GM18868 (cell line): Measurements from ENCODE around the gene JOSD2.
"Not testable (repeated sequence)": the region's sequence is repeated elsewhere in the genome, so short reads cannot be mapped to it uniquely, and the experiment has no call there.

Experiments used
- ATAC-seq: cut with Tn5 transposase; IDR thresholded peaks from one replicate; pipeline ENCODE4 v1.9.1; 2021; ENCODE audit warnings: mild to moderate bottlenecking, moderate library complexity; ENCODE audit not compliant: unreplicated experiment

The JOSD2 gene

DNA sequence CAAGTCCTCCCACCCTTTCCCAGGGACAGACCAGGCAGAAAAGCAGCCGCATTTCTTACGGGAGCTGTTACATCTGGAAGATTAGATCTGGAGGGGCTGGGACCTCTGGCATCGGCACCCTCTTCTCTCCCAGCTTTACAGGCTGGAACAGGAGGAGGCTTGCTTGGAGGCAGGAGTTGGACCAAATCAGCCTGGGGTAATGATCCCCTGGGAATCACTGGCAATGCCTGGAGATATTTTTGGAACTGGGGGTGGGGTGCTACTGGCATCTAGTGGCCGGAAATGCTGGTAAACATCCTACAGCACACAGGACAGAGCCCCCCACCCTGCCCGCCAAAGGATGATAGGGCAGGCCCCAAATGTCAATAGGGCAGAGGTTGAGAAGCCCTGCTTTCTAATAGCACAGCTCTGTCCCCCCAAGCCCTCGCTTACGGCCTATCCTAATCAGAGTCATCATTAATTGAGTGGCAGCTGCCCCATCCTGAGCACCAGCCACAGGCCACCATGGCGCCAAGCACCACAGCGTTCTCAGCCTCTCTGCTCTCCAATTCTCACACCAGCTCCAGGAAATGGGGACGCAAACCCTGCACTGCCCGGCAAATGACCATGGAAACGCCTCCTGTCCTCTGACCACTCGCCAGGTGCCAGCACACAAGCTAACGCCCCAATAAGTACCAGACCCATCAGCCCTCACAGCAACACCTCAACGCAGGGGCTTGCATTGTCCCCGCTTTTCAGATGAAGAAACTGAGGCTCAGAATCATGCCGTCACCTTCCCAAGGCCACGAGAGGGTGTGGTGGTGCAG is 36.6 kb upstream of the JOSD2 start:
- ATAC-seq = no peak

DNA sequence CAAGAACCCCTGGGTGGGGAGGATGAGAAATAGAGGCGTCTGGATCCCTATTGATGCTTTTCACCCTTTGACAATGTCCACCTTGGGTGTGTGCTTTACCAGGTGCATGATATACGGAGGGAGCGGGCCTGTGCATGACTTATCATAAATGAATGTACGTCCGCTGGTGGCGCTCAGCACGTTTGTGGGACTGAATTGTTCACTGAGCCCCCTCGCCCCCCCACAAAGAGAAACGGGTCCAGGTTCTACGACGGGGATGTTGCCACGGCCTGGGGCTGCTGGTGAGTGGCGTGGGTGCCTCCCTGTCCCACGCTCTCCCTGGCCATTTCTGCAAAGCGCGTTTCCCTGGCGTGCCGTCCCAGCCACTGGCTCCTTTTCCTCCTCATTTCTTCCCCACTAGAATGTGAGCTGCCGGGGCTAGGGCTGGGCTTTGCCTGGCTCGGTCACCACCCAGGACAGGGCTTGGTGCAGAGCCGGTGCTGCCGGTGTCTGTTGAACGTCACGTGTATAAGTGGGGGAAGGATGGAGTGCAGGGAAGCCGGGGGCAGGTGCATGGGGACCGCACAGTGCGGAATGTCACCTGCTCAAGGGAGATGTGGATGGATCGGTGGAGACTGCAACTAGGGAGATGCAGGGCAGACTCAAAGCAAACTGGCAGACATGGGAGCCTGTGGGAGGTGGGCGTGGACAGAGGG is 35.7 kb upstream of the JOSD2 start:
- no peak for ATAC-seq

DNA sequence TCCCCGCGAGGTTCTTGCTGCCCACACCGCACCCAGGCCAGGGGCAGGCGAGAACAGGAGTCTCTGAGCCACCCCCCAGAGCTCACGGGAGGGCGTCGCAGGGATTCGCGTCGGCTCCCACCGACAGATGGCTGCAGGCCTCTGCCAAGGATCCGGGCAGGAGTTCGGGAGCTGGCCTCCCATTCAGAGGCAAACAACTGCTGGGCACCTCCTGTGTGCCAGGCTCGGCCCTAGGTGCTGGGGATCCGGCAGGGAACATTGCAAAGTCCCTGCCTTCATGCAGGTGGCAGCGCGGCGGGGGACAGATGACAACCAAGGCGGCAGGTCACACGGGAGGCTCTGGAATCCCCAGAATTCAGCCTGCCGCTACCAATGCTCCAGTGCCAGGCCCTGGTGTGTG is 32.0 kb upstream of the JOSD2 start:
- no peak for ATAC-seq

DNA sequence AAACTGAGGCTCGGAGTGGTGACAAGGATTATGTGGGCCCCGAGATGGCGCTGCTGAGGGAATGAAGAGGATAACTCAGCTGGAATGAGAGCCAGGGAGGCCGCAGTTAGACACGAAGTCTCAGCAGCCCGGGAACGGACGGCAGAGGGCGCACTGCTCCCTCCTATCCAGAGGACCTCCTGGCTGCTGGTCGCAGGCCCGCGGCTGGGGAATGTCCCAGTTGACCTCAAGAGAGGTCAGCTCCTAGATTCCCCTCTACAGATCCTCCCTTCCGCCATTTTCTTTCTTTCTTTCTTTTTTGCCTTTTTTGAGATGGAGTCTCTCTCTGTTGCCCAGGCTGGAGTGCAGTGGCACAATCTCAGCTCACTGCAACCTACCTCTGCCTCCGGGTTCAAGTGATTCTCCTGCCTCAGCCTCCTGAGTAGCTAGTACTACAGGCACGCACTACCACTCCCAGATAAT is 26.8 kb upstream of the JOSD2 start:
- no peak for ATAC-seq

DNA sequence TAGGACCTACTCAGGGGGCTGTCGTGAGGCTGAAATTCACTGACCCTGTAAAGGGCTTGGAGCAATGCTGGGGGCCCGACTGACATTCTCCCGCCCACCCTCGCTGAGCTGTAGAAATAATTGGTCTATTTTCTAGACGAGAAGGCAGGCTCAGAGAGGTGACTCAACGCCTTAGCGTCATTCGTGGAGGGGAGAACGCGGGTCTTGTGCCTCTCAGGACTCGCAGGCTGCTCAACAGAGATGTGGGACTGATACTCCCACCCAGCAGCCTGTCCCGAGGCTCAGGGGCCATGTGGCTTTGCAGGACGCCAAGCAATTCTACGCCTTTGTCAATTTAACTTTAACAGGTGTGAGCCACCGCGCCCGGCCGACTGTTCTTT is 26.3 kb upstream of the JOSD2 start:
- no peak for ATAC-seq

DNA sequence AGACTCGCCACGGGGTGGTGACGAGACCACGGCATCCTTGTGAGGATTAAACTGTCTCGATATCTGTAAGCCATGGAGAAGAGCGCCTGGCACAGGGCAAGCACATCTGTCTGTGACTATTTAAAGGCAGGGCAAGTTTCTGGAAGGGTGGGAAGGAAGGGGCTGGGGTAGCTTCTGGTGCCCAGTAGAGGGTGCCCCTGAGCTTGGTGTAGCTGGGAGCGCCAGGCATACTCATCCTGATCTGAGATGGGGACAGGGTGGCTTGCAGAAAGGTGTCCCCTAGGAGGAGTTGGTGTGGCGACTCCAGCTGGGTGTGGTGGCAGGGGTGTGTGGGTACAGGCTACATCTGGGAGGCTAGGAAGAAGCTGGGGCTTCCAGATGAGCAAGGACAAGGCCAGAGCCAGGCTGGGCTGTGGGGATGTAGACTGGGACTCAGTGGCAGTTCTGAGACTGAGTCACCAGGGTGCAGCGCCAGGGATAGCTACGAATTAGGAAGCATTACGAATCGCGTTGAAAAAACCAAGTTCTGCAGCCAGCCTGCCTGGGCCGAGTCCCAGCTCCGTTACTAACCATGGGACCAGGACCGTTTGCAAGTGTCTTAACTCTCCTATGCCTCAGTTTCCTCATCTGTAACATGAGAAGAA is 25.8 kb upstream of the JOSD2 start:
- no peak for ATAC-seq

DNA sequence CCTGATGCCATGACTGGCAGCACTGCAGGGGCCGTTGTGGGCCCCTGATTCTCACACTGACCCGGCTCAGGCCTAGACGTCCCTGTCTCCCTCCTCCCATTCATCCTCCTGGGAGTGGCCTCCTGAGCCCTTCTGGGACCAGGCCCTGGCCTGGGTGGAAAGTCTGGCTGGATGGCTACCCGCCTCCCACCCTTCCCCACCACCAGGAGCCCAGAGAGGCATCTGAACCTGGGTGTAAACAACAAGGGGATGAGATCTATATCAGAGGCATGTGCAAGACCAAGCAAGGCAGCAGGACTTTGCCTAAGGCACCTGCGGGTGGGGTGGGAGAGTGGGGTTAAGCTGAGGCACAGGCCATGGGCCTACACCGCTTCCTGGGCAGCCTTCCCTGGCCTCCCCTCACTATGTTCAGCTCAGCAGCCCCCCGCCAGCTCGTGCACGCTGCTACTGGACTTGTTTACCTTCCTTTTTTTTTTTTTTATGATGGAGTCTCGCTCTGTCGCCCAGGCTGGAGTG is 24.7 kb upstream of the JOSD2 start:
- ATAC-seq = no peak

DNA sequence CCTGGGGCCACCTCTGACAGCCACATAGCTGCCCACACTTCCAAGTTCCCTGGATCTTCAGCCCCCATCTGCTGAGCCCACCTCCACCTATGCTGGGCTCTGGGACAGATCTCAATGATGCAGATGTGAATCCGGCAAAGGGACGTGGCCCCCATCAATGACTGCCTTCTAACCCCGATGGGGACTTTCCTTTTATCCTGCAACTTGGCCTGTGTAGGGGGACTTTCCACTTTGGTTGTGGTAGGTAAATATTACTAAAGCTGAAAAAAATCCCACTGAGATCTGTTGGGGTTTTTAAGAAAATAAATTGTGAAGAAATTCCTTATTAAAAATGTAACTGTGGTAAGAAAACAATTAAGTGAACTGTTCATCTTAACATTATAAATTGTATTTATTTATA is 23.5 kb upstream of the JOSD2 start:
- ATAC-seq = no peak

DNA sequence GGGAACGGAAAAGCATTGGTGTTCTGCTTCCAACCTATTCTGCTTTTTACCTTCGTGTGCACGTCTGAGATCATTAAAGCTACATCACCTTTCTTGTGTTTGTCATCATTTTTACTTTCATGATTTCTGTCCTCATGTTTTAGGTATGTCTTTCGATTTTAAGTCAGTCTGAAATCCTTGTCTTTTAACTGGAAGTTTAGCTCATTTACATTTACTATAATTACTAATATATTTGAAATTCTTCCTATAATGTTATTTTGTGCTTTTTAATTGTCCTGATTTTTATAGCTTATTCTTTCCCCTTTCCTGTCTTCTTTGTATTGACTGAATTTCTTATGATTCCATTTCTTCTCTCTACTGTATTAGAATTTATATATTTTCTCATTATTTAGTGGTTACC is 22.0 kb upstream of the JOSD2 start:
- no peak for ATAC-seq

DNA sequence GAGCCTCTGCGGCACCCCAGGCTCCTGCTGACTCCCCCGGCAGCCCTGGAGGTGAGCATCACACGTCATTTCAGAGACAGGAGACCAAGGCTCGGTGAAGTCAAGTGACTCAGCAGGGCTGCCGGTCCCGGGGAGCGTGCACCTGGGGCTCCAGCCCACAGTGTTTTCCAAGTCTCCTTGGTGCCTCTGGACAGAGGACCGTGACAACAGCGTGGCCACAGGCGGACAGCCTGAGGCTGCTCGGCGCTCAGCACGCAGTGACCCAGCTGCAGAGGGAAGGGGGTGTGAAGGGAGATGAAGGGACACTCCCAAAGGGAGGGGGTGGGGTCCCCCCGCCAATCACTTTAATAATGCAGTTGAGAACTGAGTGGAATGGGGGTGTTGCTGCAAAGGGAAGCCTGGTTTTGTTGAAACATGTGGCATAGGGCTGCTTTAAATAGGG is 20.2 kb upstream of the JOSD2 start:
- no peak for ATAC-seq

DNA sequence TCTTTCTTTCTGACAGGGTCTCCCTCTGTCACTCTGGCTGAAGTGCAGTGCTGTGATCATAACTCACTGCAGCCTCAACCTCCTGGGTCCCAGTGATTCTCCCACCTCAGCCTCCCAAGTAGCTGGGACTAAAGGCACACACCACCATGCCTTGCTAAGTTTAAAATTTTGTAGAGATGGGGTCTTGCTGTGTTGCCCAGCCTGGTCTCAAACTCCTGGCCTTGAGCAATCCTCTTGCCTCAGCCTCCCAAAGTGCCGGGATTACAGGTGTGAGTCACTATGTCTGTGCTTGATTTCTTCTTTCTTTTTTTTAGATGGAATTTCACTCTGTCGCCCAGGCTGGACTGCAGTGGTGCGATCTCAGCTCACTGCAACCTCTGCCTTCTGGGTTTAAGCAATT is 17.1 kb upstream of the JOSD2 start:
- ATAC-seq = not testable (repeated sequence)

DNA sequence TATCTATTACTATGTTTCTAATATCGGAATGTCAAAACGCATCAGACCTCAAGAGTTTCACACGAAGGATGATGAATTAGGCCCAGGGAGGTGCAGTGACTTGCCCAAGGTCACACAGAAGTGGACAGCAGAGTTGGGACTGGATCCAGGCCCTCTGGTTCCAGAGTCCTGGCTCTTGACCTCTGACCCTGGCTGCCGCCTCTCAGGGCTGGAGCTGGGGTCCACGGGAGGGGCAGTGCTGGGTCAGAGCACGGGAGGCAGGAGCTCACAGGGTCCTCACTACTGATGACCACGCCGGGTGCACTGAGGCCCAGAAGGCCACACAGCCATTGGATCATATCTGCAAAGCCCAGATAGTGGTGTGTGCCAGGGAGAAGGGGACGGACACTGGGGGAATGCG is 11.9 kb upstream of the JOSD2 start:
- ATAC-seq = no peak

DNA sequence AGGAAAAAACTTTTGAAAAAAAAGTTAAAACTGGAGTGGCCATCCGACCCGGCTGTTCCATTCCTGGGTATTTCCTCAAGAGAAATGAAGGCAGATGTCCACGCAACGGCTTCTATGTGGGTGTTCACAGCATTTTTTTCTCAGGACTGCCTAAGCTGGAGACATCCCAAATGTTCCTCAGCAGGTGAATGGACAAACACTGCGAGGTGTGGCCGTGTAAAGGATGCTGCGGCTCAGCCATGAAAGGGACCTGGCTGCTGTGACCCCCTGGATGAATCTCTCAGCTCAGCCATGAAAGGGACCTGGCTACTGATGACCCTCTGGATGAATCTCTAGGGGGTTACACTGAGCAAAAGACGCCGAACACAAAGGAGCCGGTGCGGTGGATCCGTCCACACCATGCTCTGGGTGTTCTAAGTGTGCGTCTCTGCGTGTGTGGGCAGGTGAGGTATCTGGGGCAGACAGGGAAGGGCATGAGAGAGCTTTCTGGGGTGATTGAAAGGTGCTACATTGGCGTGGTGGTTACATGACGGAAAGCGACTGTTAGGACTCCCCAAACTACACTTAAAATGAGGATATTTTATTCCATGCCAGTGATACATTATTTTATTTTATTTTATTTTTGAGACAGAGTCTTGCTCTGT is 10.0 kb upstream of the JOSD2 start:
- ATAC-seq = no peak

DNA sequence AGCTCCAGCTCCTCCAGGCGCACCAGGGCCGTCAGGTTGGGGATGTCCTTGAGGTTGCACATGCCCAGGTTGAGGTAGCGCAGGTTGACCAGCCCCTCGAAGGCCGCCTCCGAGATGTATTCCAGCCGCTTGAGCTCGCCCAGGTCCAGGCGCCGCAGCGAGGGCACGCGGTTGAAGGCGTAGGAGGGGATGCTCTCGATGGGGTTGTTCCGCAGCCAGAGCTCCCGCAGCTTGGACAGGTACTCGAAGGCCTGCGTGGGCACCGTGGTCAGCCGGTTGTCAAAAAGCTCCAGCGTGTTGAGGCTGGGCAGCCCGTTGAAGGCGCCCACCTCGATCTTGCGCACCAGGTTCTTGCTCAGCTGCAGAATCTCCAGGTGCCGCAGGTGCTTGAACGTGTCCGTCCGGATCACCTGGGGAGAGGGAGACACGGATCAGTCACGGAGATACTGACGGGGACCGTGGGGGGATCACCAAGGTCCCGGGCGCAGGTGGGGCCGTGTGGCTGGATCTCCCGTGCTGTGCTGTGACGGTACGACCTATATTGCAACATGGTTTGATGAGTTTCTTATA is 8.1 kb upstream of the JOSD2 start:
- no peak for ATAC-seq

DNA sequence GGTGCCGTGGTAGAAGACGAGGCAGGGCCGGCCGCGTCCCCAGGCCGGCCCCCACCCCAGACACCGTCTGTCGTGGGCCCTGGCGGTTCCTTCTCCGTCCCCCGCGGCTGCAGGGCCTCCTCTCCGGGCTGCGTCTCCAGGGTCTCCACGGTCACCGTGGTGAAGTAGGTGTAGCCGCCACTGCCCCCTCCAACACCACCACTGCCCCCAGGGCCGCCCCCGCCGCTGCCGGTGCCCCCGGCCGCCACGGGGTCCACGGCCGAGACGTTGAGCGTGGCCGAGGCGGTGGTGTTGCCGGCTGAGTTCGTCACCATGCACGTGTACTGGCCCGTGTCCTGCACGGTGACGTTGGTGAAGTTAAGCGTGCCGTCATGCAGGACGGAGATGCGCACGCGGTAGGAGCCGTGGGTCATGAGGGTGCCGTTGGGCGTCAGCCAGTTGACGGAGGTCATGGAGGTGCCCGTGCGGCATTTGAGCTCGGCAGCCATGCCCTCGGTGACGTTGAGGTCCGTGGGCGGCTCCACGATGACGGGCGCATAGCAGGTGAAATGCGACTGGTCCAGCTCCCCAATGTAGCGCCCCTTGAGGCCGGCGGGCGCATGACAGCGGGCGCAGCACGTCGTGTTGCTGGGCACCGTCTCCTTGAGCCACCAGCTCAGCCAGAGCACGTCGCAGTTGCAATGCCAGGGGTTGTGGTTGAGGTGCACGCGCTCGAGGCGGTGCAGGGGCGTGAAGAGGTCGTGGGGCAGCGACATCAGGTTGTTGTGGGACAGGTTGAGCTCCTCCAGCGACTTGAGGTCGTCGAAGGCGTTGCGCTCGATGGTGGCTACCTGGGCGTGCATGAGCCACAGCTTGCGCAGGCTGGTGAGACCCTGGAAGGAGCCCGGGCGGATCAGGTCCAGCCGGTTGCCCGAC is 7.4 kb upstream of the JOSD2 start:
- no peak for ATAC-seq

DNA sequence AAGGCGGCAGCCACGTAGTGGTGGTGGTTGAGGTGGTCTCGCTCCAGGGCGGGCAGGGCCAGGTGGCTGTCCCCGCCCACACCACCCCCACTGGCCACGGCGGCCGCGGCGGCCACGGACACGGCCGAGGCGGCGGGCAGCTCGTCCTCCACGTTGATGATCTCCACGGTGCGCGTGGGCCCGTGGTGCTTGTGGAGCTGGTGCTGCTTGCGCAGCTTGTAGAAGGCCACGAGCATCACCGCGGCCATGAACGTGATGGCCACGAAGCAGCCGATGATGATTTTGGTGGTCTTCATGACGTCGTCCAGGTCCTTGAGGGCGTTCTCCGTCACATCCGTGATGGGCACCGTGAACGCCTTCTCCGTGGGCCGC is 6.7 kb upstream of the JOSD2 start:
- no peak for ATAC-seq

DNA sequence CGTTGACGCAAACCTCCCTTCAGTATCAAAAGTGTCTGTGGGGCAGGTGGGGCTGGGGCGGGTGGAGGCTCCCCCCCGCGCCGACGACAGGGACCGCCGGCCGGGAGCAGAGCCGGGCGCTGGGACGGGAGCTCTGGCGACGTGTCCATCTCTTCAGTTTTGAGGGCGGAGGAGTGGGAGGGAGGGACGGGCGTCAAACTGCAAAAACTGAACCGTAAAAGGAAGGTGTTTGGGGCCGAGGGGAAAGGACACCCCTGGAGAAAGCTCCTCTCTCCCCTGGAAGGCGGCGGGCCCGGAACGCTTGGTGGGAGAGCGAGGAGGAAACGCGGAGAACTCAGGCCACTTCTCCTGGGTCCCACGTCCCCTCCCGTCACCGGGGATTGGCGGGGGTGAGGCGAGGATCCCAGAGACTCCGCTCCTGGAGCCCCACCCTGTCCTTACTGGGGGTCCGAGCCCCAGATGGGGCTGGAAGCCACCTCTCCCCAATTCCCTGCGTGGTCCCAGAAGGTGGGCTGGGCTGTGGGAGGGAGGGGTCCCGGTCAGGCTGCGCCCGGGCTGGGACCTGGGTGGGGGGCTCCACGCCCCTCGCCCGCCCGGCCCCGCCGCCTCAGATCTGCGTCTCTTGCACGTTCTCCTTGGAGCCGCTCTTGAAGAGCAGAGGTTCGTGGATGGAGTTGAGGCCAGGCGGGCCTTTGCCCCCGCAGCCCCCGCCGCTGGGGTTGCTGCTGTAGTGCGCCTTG is 6.1 kb upstream of the JOSD2 start:
- ATAC-seq = no peak

DNA sequence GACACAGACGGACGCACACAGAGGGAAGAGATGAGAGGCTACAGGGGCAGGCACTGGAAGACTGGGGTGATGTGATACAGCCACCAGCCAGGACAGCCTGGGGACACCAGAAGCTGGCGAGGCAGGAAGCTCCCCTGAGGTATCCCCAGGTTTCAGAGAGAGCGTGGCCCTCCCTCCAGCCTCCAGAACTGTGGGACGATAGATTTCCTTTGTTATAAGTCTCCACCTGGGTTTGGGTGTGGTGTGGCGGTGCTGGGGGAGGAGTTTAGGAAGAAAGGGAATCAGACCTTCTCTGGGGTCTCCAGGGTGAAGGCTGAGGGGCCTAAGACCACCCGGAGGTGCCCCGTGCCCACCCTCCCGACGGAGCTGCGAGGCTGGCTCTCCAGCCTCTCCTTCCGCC is 5.5 kb upstream of the JOSD2 start:
- no peak for ATAC-seq

DNA sequence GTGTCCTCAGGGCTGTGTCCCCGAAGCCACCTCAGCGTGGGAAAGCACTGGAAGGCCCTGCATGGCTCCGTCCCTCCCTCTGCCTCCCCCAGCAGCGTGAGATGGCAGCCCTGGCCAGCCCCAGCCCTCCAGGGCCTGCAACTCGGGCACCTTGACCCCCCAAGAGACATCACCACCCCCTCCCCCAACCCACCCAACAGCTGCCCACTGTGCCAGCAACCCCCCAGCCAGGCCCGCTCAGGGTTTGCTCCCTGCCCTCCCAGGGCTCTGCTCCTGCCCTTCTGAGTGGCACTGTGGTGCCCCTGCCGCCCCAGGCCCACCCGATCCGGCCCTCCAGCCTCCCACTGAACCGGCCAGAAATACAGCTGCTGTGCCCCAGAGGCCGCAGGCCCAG is 4.2 kb upstream of the JOSD2 start:
- ATAC-seq = no peak
